CD4-positive, alpha-beta T cell (primary cell): Measurements from ENCODE around the gene TRPM1. TPM values are rescaled to one million over a fixed set of nuclear protein-coding genes. Genes with fewer than 3 reads are reported as not detected.

Experiments
- ATAC-seq: fragments of 200-7000 bp; cut with Tn5 transposase; one replicate; pipeline ENCODE4 v1.10.0; 2022; ENCODE audit warnings: mild to moderate bottlenecking; ENCODE audit not compliant: poor library complexity
- CTCF ChIA-PET: fragments of 350-600 bp; sonication (Branson Sonifier 250); formaldehyde crosslinking; loops from one replicate; lab custom pipeline; 2021; ENCODE audit warnings: antibody characterized with exemption, inconsistent platforms; lab: Charles Lee
- POLR2A ChIA-PET: fragments of 350-600 bp; sonication (Branson Sonifier 250); formaldehyde crosslinking; loops from one replicate; lab custom pipeline; 2021; ENCODE audit warnings: antibody characterized with exemption, inconsistent platforms; lab: Charles Lee
- DNase-seq, 14 experiments: peaks; one replicate each; pipeline ENCODE4 v3.0.0-alpha.2; 2013 to 2020; ENCODE audit warnings: mixed read lengths in 2 of 14
- H3K27ac ChIP-seq, 2 donors: one replicate each; pipeline versions ENCODE4 v1.5.1 to v1.7.0; 2013; ENCODE audit warnings: low read length in 2 of 2, low read depth in 1 of 2, mild to moderate bottlenecking in 1 of 2
- H3K27me3 ChIP-seq, 2 experiments: 1 replicate in 1 of 2; 2 replicates in 1 of 2; pipeline versions ENCODE4 v1.6.1 to v1.7.0; 2013; ENCODE audit warnings: low read length in 2 of 2, control low read depth in 1 of 2, mild to moderate bottlenecking in 1 of 2, moderate library complexity in 1 of 2; ENCODE audit not compliant: insufficient read depth in 2 of 2, control insufficient read depth in 1 of 2
- H3K36me3 ChIP-seq: one replicate; pipeline ENCODE4 v1.6.1; 2013; ENCODE audit warnings: low read length, control low read depth; ENCODE audit not compliant: insufficient read depth
- H3K4me1 ChIP-seq: one replicate; pipeline ENCODE4 v1.6.1; 2013; ENCODE audit warnings: low read length, control low read depth; ENCODE audit not compliant: insufficient read depth
- H3K4me3 ChIP-seq: one replicate; pipeline ENCODE4 v1.5.1; 2013; ENCODE audit warnings: mild to moderate bottlenecking, low read length, moderate library complexity
- H3K9me3 ChIP-seq, 2 experiments: 1 replicate in 1 of 2; 2 replicates in 1 of 2; pipeline versions ENCODE4 v1.6.1 to v1.7.0; 2013; ENCODE audit warnings: low read length in 2 of 2, mild to moderate bottlenecking in 2 of 2, control low read depth in 1 of 2, moderate library complexity in 1 of 2; ENCODE audit not compliant: control insufficient read depth in 1 of 2, insufficient read depth in 1 of 2
- H3K27ac Mint-ChIP-seq: one replicate; pipeline ENCODE4 v1.8.0; 2020; ENCODE audit warnings: mixed read lengths
- H3K27me3 Mint-ChIP-seq: one replicate; pipeline ENCODE4 v1.8.0; 2021; ENCODE audit warnings: mixed read lengths
- H3K36me3 Mint-ChIP-seq: one replicate; pipeline ENCODE4 v1.8.0; 2021; ENCODE audit warnings: low read depth, mixed read lengths
- H3K4me1 Mint-ChIP-seq: one replicate; pipeline ENCODE4 v1.8.0; 2021; ENCODE audit warnings: low read depth, mixed read lengths
- H3K4me3 Mint-ChIP-seq: one replicate; pipeline ENCODE4 v1.8.0; 2020; ENCODE audit warnings: mild to moderate bottlenecking, mixed read lengths
- H3K9me3 Mint-ChIP-seq: one replicate; pipeline ENCODE4 v1.8.0; 2020; ENCODE audit warnings: mixed read lengths
- CTCF ChIP-seq: fragments of 200-600 bp; IDR thresholded peaks from one replicate; pipeline ENCODE4 v1.8.0; 2022; ENCODE audit warnings: antibody characterized with exemption, mild to moderate bottlenecking
- intact Hi-C, 2 experiments: fragments of 100-400 bp; cut with DNase I in 1 of 2; cut with micrococcal nuclease in 1 of 2; formaldehyde crosslinking; loops; one replicate each; pipeline versions ENCODE4 v1.15.1 to v1.9.0; 2023 to 2025; cut with DNase I, micrococcal nuclease
- total RNA-seq, 174 experiments: library from RNA in 2 of 174; stranded (reverse) in 2 of 174; gene quantifications; one replicate each; pipeline ENCODE4 v1.2.3 and lab custom pipeline; 2021 to 2026

Gene TRPM1
- total RNA-seq, 2 experiments from 2014 or later: not detected

GRCh38 chr15:31083370-31083780, 18.1 kb downstream of the TRPM1 start:
- H3K36me3 Mint-ChIP-seq: no peaks in the 10 kb centered on the region
- no peak for TF ChIP-seq CTCF
- CTCF ChIA-PET: no interaction called here

GRCh38 chr15:31082771-31083369, 18.7 kb downstream of the TRPM1 start:
- peaks cover 9 to 15% of the 10 kb centered on the region in 2 experiments for H3K27me3 ChIP-seq
- no peak for DNase-seq
- Mint-ChIP-seq H3K27me3 (peaks cover 44% of the 10 kb centered on the region), H3K4me1 (no peaks in the 10 kb centered on the region), H3K27ac (no peak overlapping the region), H3K9me3 (no peaks in the 10 kb centered on the region), H3K4me3 (no peak overlapping the region), H3K36me3 (no peaks in the 10 kb centered on the region)
- peaks cover 4% of the 10 kb centered on the region for H3K4me1 ChIP-seq
- CTCF ChIA-PET: no interaction called here
- H3K36me3 ChIP-seq: no peaks in the 10 kb centered on the region
- intact Hi-C loops: no loop called here
- no peaks in the 10 kb centered on the region for H3K9me3 ChIP-seq
- TF ChIP-seq CTCF: no peak
- POLR2A ChIA-PET: no interaction called here
- H3K4me3 ChIP-seq: no peak overlapping the region
- no peak for ATAC-seq
- H3K27ac ChIP-seq: no peak overlapping the region

More at GRCh38 chr15:31083370-31083780, 18.1 kb downstream of the TRPM1 start:
- Mint-ChIP-seq H3K27me3 (peaks cover 43% of the 10 kb centered on the region), H3K4me1 (no peaks in the 10 kb centered on the region), H3K27ac (no peak overlapping the region), H3K9me3 (no peaks in the 10 kb centered on the region), H3K4me3 (no peak overlapping the region)
- Histone ChIP-seq H3K27ac (no peak overlapping the region), H3K36me3 (no peaks in the 10 kb centered on the region), H3K9me3 (no peaks in the 10 kb centered on the region), H3K4me1 (peaks cover 4% of the 10 kb centered on the region), H3K27me3 (peaks cover 9 to 15% of the 10 kb centered on the region in 2 experiments), H3K4me3 (no peak overlapping the region)
- intact Hi-C loops: no loop called here
- no peak for DNase-seq
- POLR2A ChIA-PET: no interaction called here
- no peak for ATAC-seq

- no peak for ATAC-seq
- Mint-ChIP-seq H3K27ac (no peak overlapping the region), H3K27me3 (peaks cover 54% of the 10 kb centered on the region), H3K36me3 (no peaks in the 10 kb centered on the region), H3K4me1 (no peaks in the 10 kb centered on the region), H3K4me3 (no peak overlapping the region), H3K9me3 (no peaks in the 10 kb centered on the region)
- ChIA-PET CTCF (no interaction called here), POLR2A (no interaction called here)
- intact Hi-C loops: no loop called here
- peaks cover 4% of the 10 kb centered on the region for H3K4me1 ChIP-seq
- no peak for TF ChIP-seq CTCF
- H3K27ac ChIP-seq: no peak overlapping the region
- no peak overlapping the region for H3K4me3 ChIP-seq
- DNase-seq: no peak
- peaks cover 0 to 5% of the 10 kb centered on the region in 2 experiments for H3K9me3 ChIP-seq
- H3K36me3 ChIP-seq: no peaks in the 10 kb centered on the region
- H3K27me3 ChIP-seq: peaks cover 9 to 15% of the 10 kb centered on the region in 2 experiments
Observed at GRCh38 chr15:31081588-31082250, 19.8 kb downstream of the TRPM1 start.
